IPS-NIHi7 (cell line): ENCODE results near the gene PNPLA2.

Experiments
- DNase-seq: peaks from one replicate; pipeline ENCODE4 v3.0.0; 2012; ENCODE audit warnings: mixed read lengths; ENCODE audit errors: extremely low spot score

Gene PNPLA2

GRCh38 chr11:816433-816779, 2.3 kb upstream of the PNPLA2 start:
- no peak for DNase-seq

- DNase-seq = peak; percentile 88
Observed at GRCh38 chr11:819129-819931, 616 bp downstream of the PNPLA2 start.

GRCh38 chr11:819943-820649, 1.4 kb downstream of the PNPLA2 start:
- DNase-seq = peak; percentile 62

- DNase-seq = no peak
Observed at GRCh38 chr11:820655-821511, 2.2 kb downstream of the PNPLA2 start.

GRCh38 chr11:821512-822371, 3.0 kb downstream of the PNPLA2 start:
- DNase-seq = no peak

GRCh38 chr11:823441-824291, 5.0 kb downstream of the PNPLA2 start:
- no peak for DNase-seq

GRCh38 chr11:824292-824880, 5.7 kb downstream of the PNPLA2 start:
- no peak for DNase-seq

- no peak for DNase-seq
Observed at GRCh38 chr11:824942-825341, 6.2 kb downstream of the PNPLA2 start.

GRCh38 chr11:825366-826226, 6.9 kb downstream of the PNPLA2 start:
- no peak for DNase-seq

GRCh38 chr11:826227-826621, 7.5 kb downstream of the PNPLA2 start:
- DNase-seq = no peak

GRCh38 chr11:826836-827145, 8.1 kb downstream of the PNPLA2 start:
- no peak for DNase-seq

- DNase-seq = no peak
Observed at GRCh38 chr11:827146-827896, 8.6 kb downstream of the PNPLA2 start.

GRCh38 chr11:827897-828192, 9.1 kb downstream of the PNPLA2 start, which contains the start of gene CRACR2B:
CRACR2B (plus strand) TSS chr11:827919; CDS start chr11:828608, 689 bp downstream.
- DNase-seq = no peak

GRCh38 chr11:828506-829175, 9.9 kb downstream of the PNPLA2 start:
- DNase-seq = no peak

GRCh38 chr11:829176-829846, 10.6 kb downstream of the PNPLA2 start:
- DNase-seq = no peak

- DNase-seq = no peak
Observed at GRCh38 chr11:829847-830294, 11.2 kb downstream of the PNPLA2 start.
